Endothelial cell of umbilical vein (primary cell): ENCODE data around the gene ATF5.

Source experiments
- EZH2 ChIP-seq: IDR thresholded peaks from 2 replicates; pipeline ENCODE4 v1.6.1; 2012; ENCODE audit warnings: borderline replicate concordance, low read depth, mild to moderate bottlenecking, moderate library complexity, low read length, inconsistent platforms; ENCODE audit not compliant: severe bottlenecking
- FOS ChIP-seq: IDR thresholded peaks from 2 replicates; pipeline ENCODE4 v1.6.1; 2011; ENCODE audit warnings: mild to moderate bottlenecking, low read length, moderate library complexity, borderline replicate concordance; ENCODE audit not compliant: insufficient read depth
- JUN ChIP-seq: IDR thresholded peaks from 2 replicates; pipeline ENCODE4 v1.6.1; 2011; ENCODE audit warnings: borderline replicate concordance, low read depth; ENCODE audit not compliant: insufficient read length, insufficient read depth
- MAX ChIP-seq: IDR thresholded peaks from 2 replicates; pipeline ENCODE4 v1.6.1; 2011; ENCODE audit not compliant: insufficient read depth, insufficient read length
- MYC ChIP-seq: IDR thresholded peaks from one replicate; pipeline ENCODE4 v1.6.1; 2011; ENCODE audit warnings: mild to moderate bottlenecking, low read depth, low read length
- POLR2A ChIP-seq: IDR thresholded peaks from 2 replicates; pipeline ENCODE4 v1.6.1; 2012; ENCODE audit warnings: low read depth, mild to moderate bottlenecking, control low read depth, low read length
- POLR2AphosphoS5 ChIP-seq: IDR thresholded peaks from 2 replicates; pipeline ENCODE4 v1.6.1; 2012; ENCODE audit warnings: low read depth, mild to moderate bottlenecking, control low read depth, low read length, moderate library complexity; ENCODE audit not compliant: insufficient read depth
- TF ChIP-seq, protein P1 (sequence below), 2 donors: IDR thresholded peaks; 1 replicate in 1 of 2; 2 replicates in 1 of 2; pipeline ENCODE4 v1.5.1; 2011; ENCODE audit warnings: low read length in 2 of 2, mild to moderate bottlenecking in 2 of 2, moderate library complexity in 2 of 2, control low read depth in 1 of 2, inconsistent platforms in 1 of 2, low read depth in 1 of 2; ENCODE audit not compliant: insufficient read depth in 1 of 2; ENCODE audit errors: extremely low read depth in 1 of 2

- TF ChIP-seq, protein P1, sequence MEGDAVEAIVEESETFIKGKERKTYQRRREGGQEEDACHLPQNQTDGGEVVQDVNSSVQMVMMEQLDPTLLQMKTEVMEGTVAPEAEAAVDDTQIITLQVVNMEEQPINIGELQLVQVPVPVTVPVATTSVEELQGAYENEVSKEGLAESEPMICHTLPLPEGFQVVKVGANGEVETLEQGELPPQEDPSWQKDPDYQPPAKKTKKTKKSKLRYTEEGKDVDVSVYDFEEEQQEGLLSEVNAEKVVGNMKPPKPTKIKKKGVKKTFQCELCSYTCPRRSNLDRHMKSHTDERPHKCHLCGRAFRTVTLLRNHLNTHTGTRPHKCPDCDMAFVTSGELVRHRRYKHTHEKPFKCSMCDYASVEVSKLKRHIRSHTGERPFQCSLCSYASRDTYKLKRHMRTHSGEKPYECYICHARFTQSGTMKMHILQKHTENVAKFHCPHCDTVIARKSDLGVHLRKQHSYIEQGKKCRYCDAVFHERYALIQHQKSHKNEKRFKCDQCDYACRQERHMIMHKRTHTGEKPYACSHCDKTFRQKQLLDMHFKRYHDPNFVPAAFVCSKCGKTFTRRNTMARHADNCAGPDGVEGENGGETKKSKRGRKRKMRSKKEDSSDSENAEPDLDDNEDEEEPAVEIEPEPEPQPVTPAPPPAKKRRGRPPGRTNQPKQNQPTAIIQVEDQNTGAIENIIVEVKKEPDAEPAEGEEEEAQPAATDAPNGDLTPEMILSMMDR (IDR thresholded peaks at IDR 0.05; ENCODE audit: extremely low read depth in 1 of 2, insufficient read depth in 1 of 2, low read depth in 1 of 2, low read length in 2 of 2) = no peak
- TF ChIP-seq JUN (no peak), EZH2 (no peak), POLR2A (no peak), MAX (no peak), MYC (no peak), POLR2AphosphoS5 (no peak), FOS (no peak)
Observed at GRCh38 chr19:49950956-49951526, 22.0 kb downstream of the ATF5 start.
